Measurements from ENCODE around the gene NUDCD2. TPM values are rescaled to one million over a fixed set of nuclear protein-coding genes. Genes with fewer than 3 reads are reported as not detected.
A peak's percentile ranks its signal among the peaks of the same experiment; 100 is the strongest.

Gene NUDCD2
- total and polyA plus RNA-seq, 9 of the 15 experiments (the other 6 are each of a cell fraction or from before 2014, with no cell fraction given) = 14.6 to 76.9 (median 32.5) TPM

DNA sequence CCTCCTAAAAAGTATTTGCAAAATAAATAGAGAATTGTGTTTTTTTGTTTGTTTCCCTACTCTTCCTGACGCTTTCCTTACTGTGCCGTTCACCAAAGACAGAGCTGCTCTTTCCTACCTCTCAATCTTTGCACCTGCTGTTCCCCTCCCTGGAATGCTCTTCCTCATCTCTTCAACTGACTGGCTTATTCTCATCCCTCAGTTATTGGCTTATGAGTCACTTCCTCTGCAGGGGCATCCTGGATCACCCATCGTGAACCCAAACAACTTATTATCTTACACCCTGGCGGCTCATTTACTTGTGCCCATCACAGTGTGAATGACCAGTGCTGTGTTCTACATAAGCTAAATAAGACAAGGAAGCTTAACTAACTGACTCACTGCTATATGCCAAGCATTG lies 58.6 kb downstream of the NUDCD2 start:
- no peaks in the 10 kb centered on the region for H4K20me1 ChIP-seq (replicated peaks; ENCODE audit: control insufficient read depth, insufficient read depth, low read length)
- ATAC-seq (no peak), FAIRE-seq (no peak), DNase-seq (ENCODE audit: extremely low read depth in 1 of 4, low spot score in 3 of 4) (no peak)
- H3K27ac ChIP-seq (ENCODE audit: extremely low read depth, low read depth, low read length) = no peak overlapping the region
- no TSS peak for BruUV-seq (replicated peaks)
- POLR2A ChIA-PET = interaction anchor here (0.7 to 1.3 kb wide), 2 partner anchors 15 to 32 kb away, joined by 5 read pairs; no protein-coding TSS in a partner anchor
- H3K79me2 ChIP-seq (ENCODE audit: control insufficient read depth, insufficient read depth, low read length) = no peaks in the 10 kb centered on the region
- TF ChIP-seq CREB1 (IDR thresholded peaks at IDR 0.05) = no peak
- TF ChIP-seq CREB1 (CRISPR knock-in tag; IDR thresholded peaks at IDR 0.05) = no peak
- peak; percentile 16; the same call in 1 of the 2 replicates for TF ChIP-seq JUND (IDR thresholded peaks at IDR 0.05; ENCODE audit: borderline replicate concordance, low read depth, low read length)
- TF ChIP-seq JUND (tag; IDR thresholded peaks at IDR 0.05; ENCODE audit: borderline replicate concordance, low read depth, low read length) = no peak
- no peak for TF ChIP-seq HDAC1 (IDR thresholded peaks at IDR 0.05)
- no peak for TF ChIP-seq CAMTA2 (CRISPR knock-in tag; conservative IDR thresholded peaks at IDR 0.05)
- no peak for TF ChIP-seq ARID1B (IDR thresholded peaks at IDR 0.05)
- TF ChIP-seq, protein P1, sequence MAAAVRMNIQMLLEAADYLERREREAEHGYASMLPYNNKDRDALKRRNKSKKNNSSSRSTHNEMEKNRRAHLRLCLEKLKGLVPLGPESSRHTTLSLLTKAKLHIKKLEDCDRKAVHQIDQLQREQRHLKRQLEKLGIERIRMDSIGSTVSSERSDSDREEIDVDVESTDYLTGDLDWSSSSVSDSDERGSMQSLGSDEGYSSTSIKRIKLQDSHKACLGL (CRISPR knock-in tag; IDR thresholded peaks at IDR 0.05; ENCODE audit: borderline replicate concordance, poor library complexity, severe bottlenecking) = no peak
- no peak overlapping the region for H2AFZ ChIP-seq (ENCODE audit: low read depth, low read length)
- H3K4me2 ChIP-seq (ENCODE audit: insufficient read depth, low read length) = no peak overlapping the region
- H3K9me1 ChIP-seq (ENCODE audit: control insufficient read depth, insufficient read depth, low read length) = no peaks in the 10 kb centered on the region
- CTCF ChIA-PET (ENCODE audit: low intra/inter-chr PET ratio) = no interaction called here
- no peaks in the 10 kb centered on the region for H3K36me3 ChIP-seq (ENCODE audit: control insufficient read depth, insufficient read depth, low read length)
- no peaks in the 10 kb centered on the region for H3K9me3 ChIP-seq (replicated peaks; ENCODE audit: control insufficient read depth, insufficient read depth, low read depth, low read length)
- intact Hi-C loops (cut with micrococcal nuclease) = loop anchor here (10.0 kb wide), 1 partner anchor 1856 kb away; the partner anchor contains the start of gene GABRB2
- in situ Hi-C loops (cut with MboI) = no loop called here
- H3K4me3 ChIP-seq = no peak overlapping the region
- H3K27me3 ChIP-seq (ENCODE audit: control insufficient read depth in 2 of 2, insufficient read depth in 2 of 2, low read length in 2 of 2) = no peaks in the 10 kb centered on the region
- WGBS (ENCODE audit: insufficient coverage, low coverage, missing lambda C conversion rate) = 4% methylated on average over 4 of the region's 4 CpGs
- H3K9ac ChIP-seq (ENCODE audit: insufficient read depth in 1 of 2, low read depth in 2 of 2, low read length in 2 of 2) = no peak overlapping the region
- H3K4me1 ChIP-seq (replicated peaks in 1 of 2; ENCODE audit: control insufficient read depth in 2 of 2, insufficient read depth in 2 of 2, low read length in 2 of 2) = no peaks in the 10 kb centered on the region

All from K562 (cell line).